GM23338 (cell line): ENCODE measurements around the gene SCML1. TPM values are rescaled to one million over a fixed set of nuclear protein-coding genes. Genes with fewer than 3 reads are reported as not detected.

Experiments used
- ATAC-seq: fragments of 200-7000 bp; cut with Tn5 transposase; 3 replicates; pipeline ENCODE4 v1.9.1; 2020
- DNase-seq: peaks from one replicate; pipeline ENCODE4 v3.0.0-alpha.2; 2015; ENCODE audit warnings: low spot score
- H2AFZ ChIP-seq: fragments of 200-600 bp; sonication (generic); 2 replicates; pipeline ENCODE4 v1.8.0; 2016; ENCODE audit warnings: antibody characterized with exemption, mild to moderate bottlenecking, moderate library complexity
- H3F3A ChIP-seq: fragments of 200-600 bp; sonication (generic); replicated peaks from 2 replicates; pipeline ENCODE4 v1.8.0; 2017; ENCODE audit warnings: antibody characterized with exemption, mixed run types, low read depth
- H3K27ac ChIP-seq: fragments of 200-600 bp; sonication (generic); 2 replicates; pipeline ENCODE4 v1.6.1; 2016; ENCODE audit warnings: low read depth
- H3K27me3 ChIP-seq: fragments of 200-600 bp; sonication (generic); 2 replicates; pipeline ENCODE4 v1.8.0; 2016; ENCODE audit warnings: mild to moderate bottlenecking, mixed run types, moderate library complexity; ENCODE audit not compliant: insufficient read depth
- H3K36me3 ChIP-seq: fragments of 200-600 bp; sonication (generic); 2 replicates; pipeline ENCODE4 v1.8.0; 2016; ENCODE audit warnings: mild to moderate bottlenecking; ENCODE audit not compliant: insufficient read depth
- H3K4me1 ChIP-seq: fragments of 200-600 bp; sonication (generic); 2 replicates; pipeline ENCODE4 v1.8.0; 2016; ENCODE audit warnings: mild to moderate bottlenecking, moderate library complexity; ENCODE audit not compliant: insufficient read depth
- H3K4me2 ChIP-seq: fragments of 200-600 bp; sonication (generic); 2 replicates; pipeline ENCODE4 v1.7.1; 2017; ENCODE audit warnings: mixed run types
- H3K4me3 ChIP-seq: fragments of 200-600 bp; sonication (generic); 2 replicates; pipeline ENCODE4 v1.6.1; 2016; ENCODE audit warnings: mixed run types
- H3K79me2 ChIP-seq: fragments of 200-600 bp; sonication (generic); replicated peaks from 2 replicates; pipeline ENCODE4 v1.8.0; 2017; ENCODE audit warnings: mild to moderate bottlenecking; ENCODE audit not compliant: insufficient read depth
- H3K9me2 ChIP-seq: fragments of 200-600 bp; sonication (generic); 2 replicates; pipeline ENCODE4 v1.8.0; 2017; ENCODE audit not compliant: insufficient read depth
- H4K20me1 ChIP-seq: fragments of 200-600 bp; sonication (generic); replicated peaks from 2 replicates; pipeline ENCODE4 v1.8.0; 2017; ENCODE audit warnings: mild to moderate bottlenecking; ENCODE audit not compliant: insufficient read depth
- H3K27ac Mint-ChIP-seq: 2 replicates; pipeline ENCODE4 v1.8.0; 2020; ENCODE audit warnings: inconsistent platforms, mild to moderate bottlenecking, moderate library complexity, mixed read lengths
- H3K27me3 Mint-ChIP-seq: 3 replicates; pipeline ENCODE4 v1.8.0; 2022; ENCODE audit warnings: low read depth, mild to moderate bottlenecking, moderate library complexity, mixed read lengths, inconsistent platforms; ENCODE audit not compliant: insufficient read depth, poor library complexity
- H3K36me3 Mint-ChIP-seq: 3 replicates; pipeline ENCODE4 v1.8.0; 2021; ENCODE audit warnings: low read depth, mild to moderate bottlenecking, inconsistent platforms, moderate library complexity, mixed read lengths
- H3K4me1 Mint-ChIP-seq: 3 replicates; pipeline ENCODE4 v1.8.0; 2020; ENCODE audit warnings: mild to moderate bottlenecking, inconsistent platforms, mixed read lengths
- H3K4me3 Mint-ChIP-seq: 3 replicates; pipeline ENCODE4 v1.8.0; 2021; ENCODE audit warnings: moderate library complexity, mild to moderate bottlenecking, inconsistent platforms, mixed read lengths
- H3K9me3 Mint-ChIP-seq: 3 replicates; pipeline ENCODE4 v1.8.0; 2020; ENCODE audit warnings: moderate library complexity, mild to moderate bottlenecking, inconsistent platforms, mixed read lengths
- CREB1 ChIP-seq: fragments of 250-450 bp; sonication (Bioruptor Pico); IDR thresholded peaks from 2 replicates; pipeline ENCODE4 v1.5.0; 2020; ENCODE audit warnings: low read depth, mild to moderate bottlenecking, moderate library complexity
- CTCF ChIP-seq, 2 experiments: fragments of 200-600 bp in 1 of 2; sonication (generic) in 1 of 2; conservative IDR thresholded peaks; 2 replicates each; pipeline versions ENCODE4 v1.5.1 to v1.6.1; 2016 to 2017; ENCODE audit warnings: antibody characterized with exemption in 2 of 2, low read depth in 2 of 2, mild to moderate bottlenecking in 2 of 2, moderate library complexity in 1 of 2
- ETS1 ChIP-seq: IDR thresholded peaks from 2 replicates; pipeline ENCODE4 v1.6.1; 2016; ENCODE audit warnings: antibody characterized with exemption
- EZH2 ChIP-seq: fragments of 200-600 bp; sonication (generic); IDR thresholded peaks from one replicate; pipeline ENCODE4 v1.8.0; 2017; ENCODE audit warnings: antibody characterized with exemption, mild to moderate bottlenecking, low read depth; ENCODE audit not compliant: unreplicated experiment
- EZH2phosphoT487 ChIP-seq: fragments of 200-600 bp; sonication (generic); IDR thresholded peaks from one replicate; pipeline ENCODE4 v1.8.1; 2018; ENCODE audit warnings: antibody characterized with exemption; ENCODE audit not compliant: unreplicated experiment
- JUNB ChIP-seq: IDR thresholded peaks from one replicate; pipeline ENCODE4 v1.6.1; 2016; ENCODE audit warnings: antibody characterized with exemption; ENCODE audit not compliant: unreplicated experiment
- NANOG ChIP-seq: IDR thresholded peaks from 2 replicates; pipeline ENCODE4 v1.6.1; 2016; ENCODE audit warnings: antibody characterized with exemption, borderline replicate concordance
- POLR2AphosphoS5 ChIP-seq: IDR thresholded peaks from 2 replicates; pipeline ENCODE4 v1.6.1; 2016; ENCODE audit warnings: antibody characterized with exemption, low read depth
- REST ChIP-seq: IDR thresholded peaks from one replicate; pipeline ENCODE4 v1.6.1; 2018; ENCODE audit warnings: antibody characterized with exemption; ENCODE audit not compliant: unreplicated experiment
- STAT1 ChIP-seq: IDR thresholded peaks from one replicate; pipeline ENCODE4 v1.6.1; 2016; ENCODE audit warnings: antibody characterized with exemption; ENCODE audit not compliant: unreplicated experiment
- ZNF114 ChIP-seq: fragments of 250-450 bp; sonication (Bioruptor Pico); IDR thresholded peaks from 2 replicates; pipeline ENCODE4 v1.5.0; 2020; ENCODE audit warnings: mild to moderate bottlenecking, moderate library complexity
- ZNF331 ChIP-seq: fragments of 250-450 bp; sonication (Bioruptor Pico); IDR thresholded peaks from 2 replicates; pipeline ENCODE4 v1.5.0; 2020; ENCODE audit warnings: low read depth, mild to moderate bottlenecking, moderate library complexity
- ZNF462 ChIP-seq: fragments of 250-450 bp; sonication (Bioruptor Pico); IDR thresholded peaks from 2 replicates; pipeline ENCODE4 v1.5.0; 2020; ENCODE audit warnings: mild to moderate bottlenecking, moderate library complexity
- polyA plus RNA-seq: library from polyadenylated mRNA; unstranded; fragments of >200 nt; fragmentation: Nextera tagmentation; extraction: Ambion mirVana; gene quantifications from 2 replicates; pipeline ENCODE4 v1.2.1, GENCODE V29; 2016
- total RNA-seq: library from RNA; depleted of rRNA; stranded (reverse); fragments of >200 nt; shearing (Covaris generic); gene quantifications from 2 replicates; pipeline ENCODE4 v1.2.3, GENCODE V29; 2014

Gene SCML1
- total and polyA plus RNA-seq, 2 experiments from 2014 or later = 5.4 to 6.4 TPM

DNA sequence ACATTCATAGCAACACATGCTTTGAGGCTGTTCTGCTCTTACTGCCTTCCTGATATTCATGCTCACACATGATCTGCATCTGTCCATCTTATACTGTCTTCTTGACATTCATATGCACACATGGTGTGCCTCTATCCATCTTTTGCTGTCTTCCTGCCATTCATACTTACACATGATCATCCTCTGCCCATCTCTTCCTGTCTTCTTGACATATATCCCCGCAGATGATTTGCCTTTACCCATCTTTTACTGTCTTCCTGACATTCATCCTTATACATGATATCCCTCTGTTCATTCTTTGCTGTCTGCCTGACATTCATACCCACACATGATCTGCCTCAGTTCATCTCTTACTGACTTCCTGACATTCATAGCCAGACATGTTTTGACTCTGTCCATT, 36.8 kb downstream of the SCML1 start:
- Histone ChIP-seq H3K27me3 (no peaks in the 10 kb centered on the region), H3K36me3 (no peaks in the 10 kb centered on the region), H4K20me1 (no peaks in the 10 kb centered on the region), H3K4me2 (no peak overlapping the region), H3K27ac (no peak overlapping the region), H2AFZ (no peak overlapping the region), H3K9me2 (no peaks in the 10 kb centered on the region), H3K79me2 (no peaks in the 10 kb centered on the region), H3K4me3 (no peak overlapping the region), H3K4me1 (no peaks in the 10 kb centered on the region), H3F3A (no peaks in the 10 kb centered on the region)
- DNase-seq = no peak
- no peak for TF ChIP-seq STAT1
- no peak for TF ChIP-seq ZNF114 (CRISPR knock-in tag)
- TF ChIP-seq CREB1 (CRISPR knock-in tag) = no peak
- TF ChIP-seq EZH2 = no peak
- TF ChIP-seq EZH2phosphoT487 = no peak
- TF ChIP-seq ETS1 = no peak
- no peak for TF ChIP-seq CTCF (conservative IDR thresholded peaks at IDR 0.05; ENCODE audit: low read depth in 2 of 2)
- no peak for TF ChIP-seq REST
- TF ChIP-seq JUNB = no peak
- no peak for TF ChIP-seq ZNF462 (CRISPR knock-in tag)
- TF ChIP-seq NANOG = no peak
- no peak for TF ChIP-seq ZNF331
- no peak for TF ChIP-seq POLR2AphosphoS5
- peaks cover 3% of the 10 kb centered on the region for H3K4me1 Mint-ChIP-seq
- ATAC-seq = no peak
- H3K4me3 Mint-ChIP-seq = no peak overlapping the region
- H3K9me3 Mint-ChIP-seq = no peaks in the 10 kb centered on the region
- H3K36me3 Mint-ChIP-seq = no peaks in the 10 kb centered on the region
- H3K27me3 Mint-ChIP-seq = no peaks in the 10 kb centered on the region
- no peak overlapping the region for H3K27ac Mint-ChIP-seq
